Right lobe of liver (tissue), 4 donors: ENCODE data around the gene INTS7.
A peak's percentile ranks its signal among the peaks of the same experiment; 100 is the strongest.

Source experiments
- POLR2A ChIP-seq: fragments of 450-650 bp; IDR thresholded peaks from one replicate; pipeline ENCODE4 v1.6.1; 2017; ENCODE audit warnings: antibody characterized with exemption, mild to moderate bottlenecking
- TF ChIP-seq, protein P1 (sequence below), 4 donors: fragments of 200-600 bp in 3 of 4; fragments of 450-650 bp in 1 of 4; IDR thresholded peaks; one replicate each; pipeline versions ENCODE4 v1.5.1 to v1.8.0; 2016 to 2022; ENCODE audit warnings: antibody characterized with exemption in 4 of 4, mild to moderate bottlenecking in 2 of 4
- donor health status: DM: no; HTN: no; CAD: no.
- donor health status: DM: no; HTN: no; CAD: no.
- donor health status: DM: no; HTN: yes; CAD: no.

DNA sequence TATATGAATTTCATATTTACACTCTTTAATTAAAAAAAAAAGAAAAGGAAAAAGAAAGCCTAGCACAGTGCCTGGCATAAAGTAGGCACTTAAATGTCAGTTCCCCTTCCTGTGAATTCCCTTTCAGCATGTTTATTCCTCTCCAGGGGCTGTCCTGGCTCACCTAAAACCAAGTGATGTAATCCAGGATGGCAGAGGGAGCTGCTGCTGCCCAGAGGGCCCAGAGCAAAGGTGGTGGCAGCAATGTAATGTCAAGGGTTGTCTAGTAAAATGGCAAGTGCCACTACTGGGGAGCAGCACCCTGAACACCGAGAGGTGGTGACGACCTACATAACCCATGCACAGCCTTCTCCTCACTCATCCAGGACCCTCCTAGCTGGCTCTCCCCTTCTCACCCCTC lies 126.4 kb downstream of the INTS7 start:
- TF ChIP-seq, protein P1, sequence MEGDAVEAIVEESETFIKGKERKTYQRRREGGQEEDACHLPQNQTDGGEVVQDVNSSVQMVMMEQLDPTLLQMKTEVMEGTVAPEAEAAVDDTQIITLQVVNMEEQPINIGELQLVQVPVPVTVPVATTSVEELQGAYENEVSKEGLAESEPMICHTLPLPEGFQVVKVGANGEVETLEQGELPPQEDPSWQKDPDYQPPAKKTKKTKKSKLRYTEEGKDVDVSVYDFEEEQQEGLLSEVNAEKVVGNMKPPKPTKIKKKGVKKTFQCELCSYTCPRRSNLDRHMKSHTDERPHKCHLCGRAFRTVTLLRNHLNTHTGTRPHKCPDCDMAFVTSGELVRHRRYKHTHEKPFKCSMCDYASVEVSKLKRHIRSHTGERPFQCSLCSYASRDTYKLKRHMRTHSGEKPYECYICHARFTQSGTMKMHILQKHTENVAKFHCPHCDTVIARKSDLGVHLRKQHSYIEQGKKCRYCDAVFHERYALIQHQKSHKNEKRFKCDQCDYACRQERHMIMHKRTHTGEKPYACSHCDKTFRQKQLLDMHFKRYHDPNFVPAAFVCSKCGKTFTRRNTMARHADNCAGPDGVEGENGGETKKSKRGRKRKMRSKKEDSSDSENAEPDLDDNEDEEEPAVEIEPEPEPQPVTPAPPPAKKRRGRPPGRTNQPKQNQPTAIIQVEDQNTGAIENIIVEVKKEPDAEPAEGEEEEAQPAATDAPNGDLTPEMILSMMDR (IDR thresholded peaks at IDR 0.05), result no peak
- TF ChIP-seq POLR2A, result peak; percentile 23
